WTC11 (cell line): ENCODE data around the gene COLQ.

Experiments used
- ATF2 ChIP-seq: sonication (generic); formaldehyde crosslinking; IDR thresholded peaks from 2 replicates; pipeline ENCODE4 v1.8.1; 2022; ENCODE audit warnings: low read depth, missing genetic modification reagents, borderline replicate concordance
- CBFB ChIP-seq: sonication (generic); formaldehyde crosslinking; IDR thresholded peaks from 2 replicates; pipeline ENCODE4 v1.8.1; 2022; ENCODE audit warnings: mild to moderate bottlenecking, low read depth, missing genetic modification reagents
- CREM ChIP-seq: sonication (generic); formaldehyde crosslinking; IDR thresholded peaks from 2 replicates; pipeline ENCODE4 v1.8.1; 2022; ENCODE audit warnings: mild to moderate bottlenecking, missing genetic modification reagents, moderate library complexity
- ELF4 ChIP-seq: sonication (generic); formaldehyde crosslinking; IDR thresholded peaks from 2 replicates; pipeline ENCODE4 v1.8.1; 2022; ENCODE audit warnings: low read depth, mild to moderate bottlenecking, moderate library complexity, missing genetic modification reagents
- FOXP4 ChIP-seq: sonication (generic); formaldehyde crosslinking; IDR thresholded peaks from 2 replicates; pipeline ENCODE4 v1.8.0; 2022; ENCODE audit warnings: mild to moderate bottlenecking, missing genetic modification reagents
- HMGXB4 ChIP-seq: sonication (generic); formaldehyde crosslinking; IDR thresholded peaks from 2 replicates; pipeline ENCODE4 v1.8.1; 2023; ENCODE audit warnings: mild to moderate bottlenecking, moderate library complexity, missing genetic modification reagents
- SP1 ChIP-seq: sonication (generic); formaldehyde crosslinking; conservative IDR thresholded peaks from 2 replicates; pipeline ENCODE4 v1.8.1; 2022; ENCODE audit warnings: missing genetic modification reagents
- ZNF232 ChIP-seq: sonication (generic); formaldehyde crosslinking; IDR thresholded peaks from 2 replicates; pipeline ENCODE4 v1.8.0; 2022; ENCODE audit warnings: mild to moderate bottlenecking, missing genetic modification reagents
- ZSCAN18 ChIP-seq: fragments of 250-450 bp; sonication (Bioruptor Pico); IDR thresholded peaks from 2 replicates; pipeline ENCODE4 v2.1.2; 2022; ENCODE audit warnings: mild to moderate bottlenecking, moderate library complexity
- TF ChIP-seq, protein P1 (sequence below): sonication (generic); formaldehyde crosslinking; IDR thresholded peaks from 2 replicates; pipeline ENCODE4 v1.8.1; 2022; ENCODE audit warnings: low read depth, mild to moderate bottlenecking, moderate library complexity, missing genetic modification reagents, borderline replicate concordance
- TF ChIP-seq, protein P2 (sequence below): fragments of 200-600 bp; IDR thresholded peaks from 2 replicates; pipeline ENCODE4 v1.8.0; 2022; ENCODE audit warnings: antibody characterized with exemption
- TF ChIP-seq, protein P3 (sequence below): sonication (generic); formaldehyde crosslinking; IDR thresholded peaks from 2 replicates; pipeline ENCODE4 v1.8.1; 2023; ENCODE audit warnings: mild to moderate bottlenecking, missing genetic modification reagents, moderate library complexity
- TF ChIP-seq, protein P4 (sequence below): sonication (generic); formaldehyde crosslinking; IDR thresholded peaks from 2 replicates; pipeline ENCODE4 v1.8.1; 2022; ENCODE audit warnings: mild to moderate bottlenecking, missing genetic modification reagents, moderate library complexity, borderline replicate concordance
- TF ChIP-seq, protein P5 (sequence below): sonication (generic); formaldehyde crosslinking; IDR thresholded peaks from 2 replicates; pipeline ENCODE4 v1.8.0; 2022; ENCODE audit warnings: mild to moderate bottlenecking, missing genetic modification reagents

- TF ChIP-seq, protein P1, sequence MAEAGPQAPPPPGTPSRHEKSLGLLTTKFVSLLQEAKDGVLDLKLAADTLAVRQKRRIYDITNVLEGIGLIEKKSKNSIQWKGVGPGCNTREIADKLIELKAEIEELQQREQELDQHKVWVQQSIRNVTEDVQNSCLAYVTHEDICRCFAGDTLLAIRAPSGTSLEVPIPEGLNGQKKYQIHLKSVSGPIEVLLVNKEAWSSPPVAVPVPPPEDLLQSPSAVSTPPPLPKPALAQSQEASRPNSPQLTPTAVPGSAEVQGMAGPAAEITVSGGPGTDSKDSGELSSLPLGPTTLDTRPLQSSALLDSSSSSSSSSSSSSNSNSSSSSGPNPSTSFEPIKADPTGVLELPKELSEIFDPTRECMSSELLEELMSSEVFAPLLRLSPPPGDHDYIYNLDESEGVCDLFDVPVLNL = no peak
- TF ChIP-seq ZSCAN18 (CRISPR knock-in tag) (no peak), ATF2 (no peak), SP1 (CRISPR knock-in tag) (no peak), ZNF232 (CRISPR knock-in tag) (no peak), CREM (CRISPR knock-in tag) (no peak), CBFB (CRISPR knock-in tag) (no peak), FOXP4 (CRISPR knock-in tag) (no peak), ELF4 (CRISPR knock-in tag) (no peak), HMGXB4 (CRISPR knock-in tag) (no peak)
- TF ChIP-seq, protein P2, sequence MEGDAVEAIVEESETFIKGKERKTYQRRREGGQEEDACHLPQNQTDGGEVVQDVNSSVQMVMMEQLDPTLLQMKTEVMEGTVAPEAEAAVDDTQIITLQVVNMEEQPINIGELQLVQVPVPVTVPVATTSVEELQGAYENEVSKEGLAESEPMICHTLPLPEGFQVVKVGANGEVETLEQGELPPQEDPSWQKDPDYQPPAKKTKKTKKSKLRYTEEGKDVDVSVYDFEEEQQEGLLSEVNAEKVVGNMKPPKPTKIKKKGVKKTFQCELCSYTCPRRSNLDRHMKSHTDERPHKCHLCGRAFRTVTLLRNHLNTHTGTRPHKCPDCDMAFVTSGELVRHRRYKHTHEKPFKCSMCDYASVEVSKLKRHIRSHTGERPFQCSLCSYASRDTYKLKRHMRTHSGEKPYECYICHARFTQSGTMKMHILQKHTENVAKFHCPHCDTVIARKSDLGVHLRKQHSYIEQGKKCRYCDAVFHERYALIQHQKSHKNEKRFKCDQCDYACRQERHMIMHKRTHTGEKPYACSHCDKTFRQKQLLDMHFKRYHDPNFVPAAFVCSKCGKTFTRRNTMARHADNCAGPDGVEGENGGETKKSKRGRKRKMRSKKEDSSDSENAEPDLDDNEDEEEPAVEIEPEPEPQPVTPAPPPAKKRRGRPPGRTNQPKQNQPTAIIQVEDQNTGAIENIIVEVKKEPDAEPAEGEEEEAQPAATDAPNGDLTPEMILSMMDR = no peak
- TF ChIP-seq, protein P3, sequence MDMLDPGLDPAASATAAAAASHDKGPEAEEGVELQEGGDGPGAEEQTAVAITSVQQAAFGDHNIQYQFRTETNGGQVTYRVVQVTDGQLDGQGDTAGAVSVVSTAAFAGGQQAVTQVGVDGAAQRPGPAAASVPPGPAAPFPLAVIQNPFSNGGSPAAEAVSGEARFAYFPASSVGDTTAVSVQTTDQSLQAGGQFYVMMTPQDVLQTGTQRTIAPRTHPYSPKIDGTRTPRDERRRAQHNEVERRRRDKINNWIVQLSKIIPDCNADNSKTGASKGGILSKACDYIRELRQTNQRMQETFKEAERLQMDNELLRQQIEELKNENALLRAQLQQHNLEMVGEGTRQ (CRISPR knock-in tag) = no peak
- TF ChIP-seq, protein P4, sequence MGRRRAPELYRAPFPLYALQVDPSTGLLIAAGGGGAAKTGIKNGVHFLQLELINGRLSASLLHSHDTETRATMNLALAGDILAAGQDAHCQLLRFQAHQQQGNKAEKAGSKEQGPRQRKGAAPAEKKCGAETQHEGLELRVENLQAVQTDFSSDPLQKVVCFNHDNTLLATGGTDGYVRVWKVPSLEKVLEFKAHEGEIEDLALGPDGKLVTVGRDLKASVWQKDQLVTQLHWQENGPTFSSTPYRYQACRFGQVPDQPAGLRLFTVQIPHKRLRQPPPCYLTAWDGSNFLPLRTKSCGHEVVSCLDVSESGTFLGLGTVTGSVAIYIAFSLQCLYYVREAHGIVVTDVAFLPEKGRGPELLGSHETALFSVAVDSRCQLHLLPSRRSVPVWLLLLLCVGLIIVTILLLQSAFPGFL (CRISPR knock-in tag) = no peak
- TF ChIP-seq, protein P5, sequence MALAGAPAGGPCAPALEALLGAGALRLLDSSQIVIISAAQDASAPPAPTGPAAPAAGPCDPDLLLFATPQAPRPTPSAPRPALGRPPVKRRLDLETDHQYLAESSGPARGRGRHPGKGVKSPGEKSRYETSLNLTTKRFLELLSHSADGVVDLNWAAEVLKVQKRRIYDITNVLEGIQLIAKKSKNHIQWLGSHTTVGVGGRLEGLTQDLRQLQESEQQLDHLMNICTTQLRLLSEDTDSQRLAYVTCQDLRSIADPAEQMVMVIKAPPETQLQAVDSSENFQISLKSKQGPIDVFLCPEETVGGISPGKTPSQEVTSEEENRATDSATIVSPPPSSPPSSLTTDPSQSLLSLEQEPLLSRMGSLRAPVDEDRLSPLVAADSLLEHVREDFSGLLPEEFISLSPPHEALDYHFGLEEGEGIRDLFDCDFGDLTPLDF (CRISPR knock-in tag) = no peak
Observed at GRCh38 chr3:15443826-15444524, 77.5 kb downstream of the COLQ start.
